HG02678 (cell line): ENCODE measurements around the gene ETFDH.
A peak's percentile ranks its signal among the peaks of the same experiment; 100 is the strongest.
"Not testable (repeated sequence)": the region's sequence is repeated elsewhere in the genome, so short reads cannot be mapped to it uniquely, and the experiment has no call there.

Source experiments
- ATAC-seq: cut with Tn5 transposase; IDR thresholded peaks from one replicate; pipeline ENCODE4 v1.9.1; 2021; ENCODE audit warnings: mild to moderate bottlenecking, moderate library complexity; ENCODE audit not compliant: unreplicated experiment

Gene ETFDH

DNA sequence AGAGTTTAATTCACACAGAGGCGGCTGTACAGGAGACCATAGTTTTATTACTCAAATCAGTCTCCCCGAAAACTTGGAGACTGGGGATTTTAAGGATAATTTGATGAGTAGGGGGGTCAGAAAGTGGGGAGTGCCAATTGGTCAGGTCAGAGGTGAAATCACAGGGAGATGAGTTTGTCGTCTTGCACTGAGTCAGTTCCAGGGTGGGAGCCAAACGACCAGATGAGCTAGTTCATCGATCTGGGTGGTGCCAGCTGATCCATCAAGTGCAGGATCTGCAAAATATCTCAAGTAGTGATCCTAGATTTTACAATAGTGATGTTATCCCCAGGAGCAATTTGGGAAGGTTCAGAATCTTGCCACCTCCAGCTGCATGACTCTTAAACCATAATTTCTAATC is 4.0 kb downstream of the ETFDH start:
- no peak for ATAC-seq

DNA sequence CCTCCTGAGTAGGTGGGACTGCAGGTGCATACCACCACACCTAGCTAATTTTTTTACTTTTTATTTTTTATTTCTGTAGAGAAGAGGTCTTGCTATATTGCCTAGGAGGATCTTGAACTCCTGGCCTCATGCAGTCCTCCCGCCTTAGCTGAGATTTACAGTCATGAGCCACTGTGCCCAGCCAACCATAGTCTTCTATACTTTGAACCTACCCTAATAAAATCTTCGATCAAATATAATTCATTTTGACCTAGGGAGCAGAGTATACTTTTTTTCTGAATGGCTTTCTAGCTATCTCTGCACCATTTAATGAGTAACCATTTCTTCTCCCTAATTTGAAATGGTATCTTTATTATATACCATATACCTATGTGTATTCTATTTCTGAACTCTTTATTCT is 6.7 kb downstream of the ETFDH start:
- no peak for ATAC-seq

DNA sequence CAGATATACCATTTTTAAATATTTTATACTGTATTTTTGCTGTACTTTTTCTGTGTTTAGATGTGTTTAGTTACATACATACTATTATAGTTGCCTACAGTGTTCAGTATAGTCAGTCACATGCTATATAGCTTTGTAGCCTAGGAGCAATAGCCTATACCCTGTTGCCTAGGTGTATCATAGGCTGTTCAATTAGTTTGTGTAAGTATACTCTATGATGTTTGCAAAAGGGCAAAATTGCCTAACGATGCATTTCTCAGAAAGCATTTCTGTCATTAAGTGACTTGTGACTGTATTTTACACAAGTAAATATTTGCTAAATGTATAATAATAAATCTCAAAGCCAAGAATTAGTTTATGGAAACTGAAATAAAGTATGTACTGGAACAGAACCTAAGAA is 9.5 kb downstream of the ETFDH start:
- no peak for ATAC-seq

DNA sequence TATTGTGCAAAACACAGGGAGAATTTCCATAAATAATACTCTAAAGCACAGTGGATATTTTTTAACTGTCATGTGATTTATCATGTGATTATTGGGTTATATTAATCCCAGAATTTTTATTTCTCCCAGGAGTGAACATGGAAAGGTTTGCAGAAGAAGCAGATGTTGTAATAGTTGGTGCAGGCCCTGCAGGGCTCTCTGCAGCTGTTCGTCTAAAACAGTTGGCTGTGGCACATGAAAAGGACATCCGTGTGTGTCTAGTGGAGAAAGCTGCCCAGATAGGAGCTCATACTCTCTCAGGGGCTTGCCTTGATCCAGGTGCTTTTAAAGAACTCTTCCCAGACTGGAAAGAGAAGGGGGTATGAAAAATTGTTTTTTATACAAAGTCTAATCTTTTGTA is 10.0 kb downstream of the ETFDH start:
- no peak for ATAC-seq

DNA sequence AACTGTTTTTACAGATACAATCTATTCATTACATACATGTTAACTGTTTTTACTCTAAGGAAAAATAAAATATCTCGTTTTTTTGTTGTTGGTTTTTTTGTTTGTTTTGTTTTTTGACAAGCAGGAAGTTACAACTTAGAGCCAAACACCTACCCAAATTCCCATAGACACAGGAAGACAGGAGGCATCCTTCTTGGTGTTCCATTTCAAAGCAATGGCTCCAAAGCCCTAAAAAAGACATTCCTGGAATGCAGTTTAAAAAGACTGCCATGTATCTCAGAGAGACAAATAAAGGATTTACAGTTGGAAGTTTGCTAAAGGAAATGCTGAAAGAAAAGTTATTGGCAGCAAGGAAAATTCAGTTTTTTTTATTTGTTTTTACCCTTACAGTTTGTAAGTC is 16.7 kb downstream of the ETFDH start:
- ATAC-seq = no peak

DNA sequence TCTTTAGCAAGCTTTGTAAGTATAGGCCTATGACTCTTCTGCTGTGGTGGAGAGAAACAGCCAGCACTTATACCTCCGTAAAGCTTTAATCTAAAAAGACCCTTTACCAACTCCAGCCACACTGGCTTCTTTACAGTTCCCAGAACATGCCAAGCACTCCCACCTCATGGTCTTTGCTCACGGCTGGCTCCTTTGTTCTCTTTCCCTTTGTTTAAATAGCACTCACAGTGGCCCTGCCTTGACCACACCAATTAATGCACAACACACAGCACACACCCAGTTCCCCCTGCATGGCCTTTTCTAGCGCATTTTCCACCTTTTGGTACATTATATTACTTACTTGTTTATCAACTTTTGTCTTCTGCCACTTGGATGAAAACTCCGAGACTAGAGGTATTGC is 32.2 kb downstream of the ETFDH start:
- ATAC-seq = no peak

DNA sequence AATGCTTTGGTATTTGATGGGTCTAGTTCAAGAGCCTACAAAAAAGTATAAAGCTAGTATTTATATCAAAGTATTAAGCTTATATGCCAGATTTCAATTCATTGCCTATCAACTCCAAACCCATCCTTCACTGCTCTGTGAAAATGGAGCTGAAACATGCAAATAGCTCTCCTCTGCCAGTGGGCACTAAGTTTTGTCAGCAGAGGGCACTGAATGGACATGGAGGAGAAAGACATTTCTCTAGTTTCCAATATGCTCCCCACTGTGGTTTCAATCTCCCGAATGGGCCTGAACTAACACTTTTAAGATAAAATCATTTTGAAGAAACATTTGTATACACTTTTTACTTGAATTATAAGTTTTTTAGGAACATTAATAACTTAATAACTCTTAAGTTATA is 38.7 kb downstream of the ETFDH start:
- no peak for ATAC-seq

DNA sequence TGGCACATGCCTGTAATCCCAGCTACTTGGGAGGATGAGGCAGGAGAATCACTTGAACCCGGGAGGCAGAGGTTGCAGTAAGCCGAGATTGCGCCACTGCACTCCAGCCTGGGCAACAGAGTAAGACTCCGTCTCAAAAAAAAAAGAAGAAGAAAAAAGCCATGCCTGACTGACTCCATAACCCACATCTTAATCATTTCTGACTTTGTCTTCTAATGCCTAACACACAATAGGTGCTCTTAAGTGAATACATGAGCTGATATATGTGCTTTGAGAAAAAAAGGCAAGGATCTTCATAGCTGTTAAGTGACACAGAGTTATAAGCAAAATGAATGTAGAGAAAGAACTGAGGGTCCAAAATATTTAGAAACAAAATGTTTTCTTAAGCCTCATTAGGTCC is 40.5 kb downstream of the ETFDH start:
- ATAC-seq = not testable (repeated sequence)

DNA sequence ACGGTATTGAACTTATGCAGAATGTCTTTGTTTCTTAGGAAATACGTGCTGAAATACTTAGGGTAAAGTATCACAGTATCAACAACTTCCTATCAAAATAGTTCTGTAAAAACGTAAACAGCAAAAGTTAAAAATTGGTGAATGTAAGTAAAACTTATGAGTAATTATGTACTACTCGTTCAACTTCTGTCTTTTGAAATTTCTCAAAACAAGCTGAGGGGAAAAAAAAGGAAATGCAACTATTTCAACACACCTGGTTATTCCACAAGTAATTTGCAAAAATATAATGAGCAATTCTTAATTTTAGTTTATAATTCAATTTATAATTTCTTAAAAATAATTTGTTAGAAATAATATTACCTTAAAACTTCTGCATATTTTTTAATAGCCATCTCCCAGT is 42.8 kb downstream of the ETFDH start:
- no peak for ATAC-seq

DNA sequence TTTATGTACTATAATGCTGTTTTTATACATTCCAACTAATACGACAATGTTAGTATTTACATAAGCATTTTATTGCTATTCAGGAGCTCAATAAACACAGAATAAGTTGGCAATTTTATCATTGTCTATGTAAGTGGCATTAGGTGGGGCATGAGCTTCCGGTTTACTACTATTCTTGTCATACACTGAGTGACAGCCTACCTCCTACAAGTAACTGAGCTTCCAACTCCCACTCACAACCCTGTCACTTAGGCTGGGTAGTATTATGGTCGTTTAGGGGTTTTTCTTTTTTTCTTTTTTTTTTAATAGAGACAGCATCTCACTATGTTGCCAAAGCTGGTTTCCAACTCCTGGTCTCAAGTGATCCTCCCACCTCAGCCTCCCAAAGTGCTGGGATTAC is 43.7 kb downstream of the ETFDH start:
- ATAC-seq = no peak

DNA sequence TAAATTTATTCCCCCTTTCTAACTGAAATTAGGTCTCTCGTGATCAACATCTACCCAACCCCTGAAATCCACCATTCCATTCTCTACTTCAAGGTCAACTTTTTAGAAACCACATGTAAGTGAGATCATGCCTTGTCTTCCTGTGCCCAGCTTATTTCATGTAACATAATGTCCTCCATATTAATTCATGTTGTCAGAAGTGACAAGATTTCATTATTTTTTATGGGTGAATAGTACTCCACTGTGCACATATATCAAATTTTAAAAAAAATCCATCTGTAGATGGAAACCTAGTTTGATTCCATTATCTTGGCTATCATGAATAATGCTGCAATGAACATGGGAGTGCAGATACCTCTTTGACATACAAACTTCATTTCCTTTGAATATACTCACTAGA is 49.6 kb downstream of the ETFDH start:
- ATAC-seq = no peak

DNA sequence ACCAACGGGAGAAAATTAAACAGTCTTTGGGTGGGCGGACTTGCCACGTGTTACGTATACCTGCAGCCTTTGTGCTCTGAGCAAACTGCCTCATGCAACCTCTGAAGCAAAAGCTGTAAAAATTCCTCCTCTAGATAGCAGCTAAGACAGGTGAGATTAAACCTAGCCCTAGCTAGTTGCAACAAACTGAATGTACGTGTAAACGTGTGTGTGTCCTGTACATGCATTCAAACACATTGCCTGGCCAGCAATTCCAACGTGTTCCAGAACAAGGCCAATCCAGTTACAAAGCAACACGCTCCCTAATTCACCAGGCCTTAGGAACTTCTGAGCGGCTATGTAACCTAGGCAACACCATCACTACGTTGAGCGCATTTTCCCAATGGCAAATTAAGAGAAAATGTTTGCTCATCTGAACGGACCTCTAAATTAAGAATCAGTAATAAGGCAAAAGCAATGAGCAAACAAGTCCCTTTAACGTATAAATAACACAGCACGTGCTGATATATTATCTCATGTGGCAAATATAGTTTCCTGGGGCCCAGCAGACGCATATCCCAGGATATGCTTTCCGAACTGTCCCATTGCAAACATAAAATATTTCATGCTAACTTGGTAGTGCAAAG is 50.3 kb downstream of the ETFDH start:
- ATAC-seq = peak; percentile 6

DNA sequence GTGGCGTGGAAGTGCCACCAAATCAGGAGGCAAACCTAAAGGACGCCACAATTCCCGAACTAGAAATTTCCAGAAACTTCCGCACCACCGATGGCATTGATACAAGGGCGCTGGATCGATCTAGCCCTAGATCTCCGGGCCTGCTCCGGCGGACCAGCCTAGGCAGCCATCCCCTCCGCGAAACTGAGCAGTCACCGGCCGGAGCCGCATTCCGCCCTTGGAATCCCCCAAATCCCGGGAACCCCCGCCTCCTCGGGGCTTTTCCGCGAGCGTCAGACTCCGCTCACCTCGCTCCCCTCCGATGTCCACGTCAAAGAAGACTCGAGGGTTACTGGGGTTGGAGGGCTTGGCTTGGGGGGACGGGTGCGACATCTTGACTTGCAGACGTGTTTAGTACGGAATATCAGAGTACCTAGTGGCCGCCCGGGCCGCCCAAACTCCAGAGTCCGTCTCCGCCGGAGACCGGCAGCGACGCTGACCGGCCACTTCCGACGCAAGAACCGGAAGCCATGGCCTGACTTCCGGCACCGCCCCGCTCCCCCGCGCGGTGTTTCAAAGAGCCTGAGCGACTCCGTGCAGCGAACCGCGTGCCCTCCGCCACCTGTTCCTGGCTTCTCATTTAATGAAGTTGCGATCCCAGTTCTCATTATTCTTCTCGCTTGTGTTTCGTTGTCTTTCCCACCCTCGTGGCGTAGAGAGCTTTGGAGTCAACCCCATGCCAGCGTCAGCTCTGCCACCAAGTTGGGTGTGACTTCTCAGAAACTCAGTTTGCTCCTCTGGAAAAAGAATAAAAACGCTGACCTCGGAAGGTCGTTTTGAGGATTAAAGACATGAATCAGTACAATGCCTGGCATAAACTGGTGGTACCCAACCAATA is 51.1 kb downstream of the ETFDH start, which contains the start of gene PPID:
Gene PPID (minus strand): TSS at position 480 of the 877 bp plus-strand sequence. CDS start 108 bp downstream, at position 372.
- ATAC-seq = peak; percentile 98

DNA sequence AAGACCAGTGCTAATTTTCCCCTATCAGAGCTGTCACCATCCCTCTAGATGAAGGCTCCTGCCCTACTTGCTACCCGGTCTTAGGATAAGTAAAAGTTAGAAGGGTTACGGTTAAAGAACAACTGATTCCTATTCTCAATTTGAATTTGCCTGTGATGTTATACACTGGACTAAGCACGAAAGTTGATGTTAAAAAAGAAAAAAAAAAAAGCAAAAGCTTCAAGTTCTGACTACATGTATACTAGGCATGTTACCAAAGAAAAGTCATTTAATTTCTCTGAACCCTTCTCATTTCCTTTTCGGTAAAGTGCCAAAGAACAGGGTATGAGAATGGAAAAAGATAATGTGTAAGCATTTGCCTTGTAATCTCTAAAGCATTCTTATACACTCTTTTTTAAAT is 52.5 kb downstream of the ETFDH start:
- ATAC-seq = no peak

DNA sequence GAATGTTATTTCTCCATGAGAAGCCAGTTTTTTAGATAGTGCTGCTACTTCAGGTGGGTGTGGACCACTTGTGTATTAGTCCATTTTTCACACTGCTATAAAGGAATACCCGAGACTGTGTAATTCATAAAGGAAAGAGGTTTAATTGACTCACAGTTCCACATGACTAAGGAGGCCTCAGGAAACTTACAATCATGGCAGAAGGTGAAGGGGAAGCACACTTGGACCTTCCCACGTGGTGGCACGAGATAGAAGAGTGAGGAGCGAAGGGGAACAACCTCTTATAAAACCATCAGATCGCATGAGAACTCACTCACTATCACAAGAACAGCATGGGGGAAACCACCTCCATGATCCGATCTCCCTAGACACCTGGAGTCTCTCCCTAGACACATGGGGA is 54.5 kb downstream of the ETFDH start:
- ATAC-seq = no peak

DNA sequence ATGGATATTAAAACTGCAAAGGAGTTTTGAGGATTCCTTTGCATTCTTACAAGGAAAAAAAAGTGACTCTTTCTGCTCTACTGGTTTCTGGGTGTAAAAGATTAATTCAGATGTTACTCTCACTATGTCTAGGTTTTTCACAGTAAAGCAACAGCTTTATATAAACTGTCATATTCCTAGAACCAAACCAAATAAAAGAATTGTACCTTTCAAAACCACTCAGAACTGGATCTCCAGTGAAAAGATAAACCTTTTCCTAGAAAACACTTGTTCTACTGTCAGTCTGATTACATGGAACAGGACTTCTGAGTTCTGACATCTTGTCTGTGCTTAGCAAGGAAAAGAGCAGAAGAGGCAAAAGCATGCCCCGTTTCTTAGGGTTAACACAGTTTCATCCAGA is 56.1 kb downstream of the ETFDH start:
- no peak for ATAC-seq

DNA sequence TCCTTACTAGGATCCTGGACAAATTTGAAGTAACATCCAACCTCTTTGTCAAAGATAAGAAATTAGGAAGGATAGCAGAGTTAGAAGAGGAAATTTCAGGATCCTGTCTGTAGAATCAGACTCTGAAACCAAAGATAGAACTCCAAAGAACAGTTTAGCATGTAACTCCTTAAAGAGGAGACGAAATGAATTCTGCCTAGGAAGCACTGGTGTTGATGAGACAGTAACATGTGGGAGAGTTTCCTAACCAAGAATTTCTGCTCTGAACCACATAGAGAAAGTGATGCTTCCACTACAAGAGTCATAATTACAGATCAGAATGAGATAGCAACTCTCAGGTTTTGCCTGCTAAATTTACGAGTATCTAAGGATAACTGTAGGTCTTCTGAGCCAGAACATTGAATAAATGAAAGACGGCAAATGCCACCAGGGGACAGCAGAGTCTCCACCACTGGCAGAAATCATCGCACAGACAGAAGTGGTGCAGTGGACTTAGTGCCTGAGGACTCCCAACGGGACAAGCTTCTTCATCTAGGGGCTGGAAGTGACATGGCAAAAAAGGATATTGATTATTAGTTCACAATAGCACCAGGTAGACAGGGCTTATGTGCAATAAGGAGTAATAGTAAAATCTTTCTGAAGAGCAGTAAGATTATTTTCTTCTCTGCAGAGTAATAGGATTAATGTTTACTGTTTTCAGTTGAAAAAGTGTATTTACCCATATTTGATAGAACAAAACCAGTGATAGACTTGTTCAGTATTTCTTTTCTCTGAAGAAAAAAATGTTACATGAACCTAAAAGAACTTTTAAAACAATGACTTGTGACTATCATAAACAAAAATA is 57.8 kb downstream of the ETFDH start:
- peak; percentile 90 for ATAC-seq

DNA sequence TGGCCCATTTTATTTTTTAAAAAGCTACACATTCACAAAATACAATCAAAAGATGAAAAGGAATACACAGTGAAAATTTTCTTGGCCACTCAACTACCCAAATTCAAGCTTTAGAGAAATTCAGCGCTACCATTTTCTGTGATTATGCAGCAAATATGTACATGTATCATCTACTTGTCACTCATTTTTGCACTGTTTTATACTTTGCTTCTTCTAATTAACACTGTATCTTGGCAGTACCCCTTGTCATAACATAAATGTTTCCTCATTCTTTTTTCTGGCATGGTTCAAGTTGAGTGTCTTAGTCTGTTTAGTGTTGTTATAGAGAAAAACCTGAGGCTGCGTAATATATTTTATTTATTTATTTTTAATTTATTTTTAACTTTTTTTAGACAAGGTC is 66.8 kb downstream of the ETFDH start:
- no peak for ATAC-seq

DNA sequence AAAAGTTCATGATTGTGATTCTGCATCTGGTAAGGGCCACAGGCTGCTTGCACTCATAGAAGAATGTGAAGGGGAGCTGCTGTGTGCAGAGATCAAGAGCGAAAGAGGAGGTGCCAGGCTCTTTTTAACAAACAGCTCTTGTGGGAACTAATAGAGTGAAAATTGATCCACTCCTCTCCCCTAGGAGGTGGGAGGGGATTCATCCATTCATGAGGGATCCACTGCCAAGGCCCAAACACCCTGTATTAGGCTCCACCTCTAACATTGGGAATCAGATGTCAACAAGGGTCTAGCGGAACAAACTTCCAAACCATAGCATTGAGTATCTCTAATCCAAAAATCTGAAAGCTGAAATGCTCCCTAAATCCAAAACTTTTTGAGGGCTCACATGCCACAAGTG is 67.5 kb downstream of the ETFDH start:
- no peak for ATAC-seq

DNA sequence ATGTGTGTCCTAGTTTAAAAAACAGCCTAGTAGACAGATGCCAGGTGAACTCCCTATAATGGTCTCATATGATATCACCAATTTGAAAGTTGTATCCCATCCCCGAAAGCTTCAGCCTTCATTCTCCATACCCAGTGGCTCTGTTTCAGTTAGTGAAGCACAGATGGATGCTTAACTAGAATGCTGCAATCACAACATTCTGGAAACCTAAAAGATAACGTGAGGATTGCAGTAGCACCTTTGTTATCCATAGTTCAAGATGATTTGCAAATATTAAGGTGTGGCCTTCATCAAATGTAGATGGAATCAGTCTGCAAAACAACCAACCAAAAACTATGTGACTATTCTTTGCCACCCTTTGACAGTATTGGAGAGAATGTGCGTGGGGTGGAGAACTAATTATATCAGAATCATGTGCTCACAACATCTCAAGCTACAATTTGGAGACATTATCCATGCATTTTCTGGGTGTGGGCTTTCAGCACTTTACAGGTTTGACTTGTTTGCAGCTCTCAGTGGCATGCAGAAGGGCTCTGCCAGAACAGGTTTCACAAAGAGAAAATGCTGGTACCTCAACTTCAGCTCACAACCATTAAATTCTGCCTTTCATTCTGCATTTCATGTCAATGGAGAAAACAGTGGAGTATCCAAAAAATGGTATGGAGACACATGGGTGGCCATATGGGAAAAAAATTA is 69.4 kb downstream of the ETFDH start:
- ATAC-seq = no peak

DNA sequence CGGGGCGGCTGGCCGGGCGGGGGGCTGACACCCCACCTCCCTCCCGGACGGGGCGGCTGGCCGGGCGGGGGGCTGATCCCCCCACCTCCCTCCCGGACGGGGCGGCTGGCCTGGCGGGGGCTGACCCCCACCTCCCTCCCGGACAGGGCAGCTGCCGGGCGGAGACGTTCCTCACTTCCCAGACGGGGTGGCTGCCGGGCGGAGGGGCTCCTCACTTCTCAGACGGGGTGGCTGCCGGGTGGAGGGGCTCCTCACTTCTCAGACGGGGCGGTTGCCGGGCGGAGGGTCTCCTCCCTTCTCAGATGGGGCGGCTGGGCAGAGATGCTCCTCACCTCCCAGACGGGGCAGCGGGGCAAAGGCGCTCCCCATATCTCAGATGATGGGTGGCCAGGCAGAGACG is 74.4 kb downstream of the ETFDH start:
- ATAC-seq = not testable (repeated sequence)
